HG02973 (cell line): ENCODE data around the gene AIG1.

Source experiments
- ATAC-seq: cut with Tn5 transposase; IDR thresholded peaks from one replicate; pipeline ENCODE4 v1.9.1; 2021; ENCODE audit warnings: moderate library complexity; ENCODE audit not compliant: unreplicated experiment

AIG1 gene

DNA sequence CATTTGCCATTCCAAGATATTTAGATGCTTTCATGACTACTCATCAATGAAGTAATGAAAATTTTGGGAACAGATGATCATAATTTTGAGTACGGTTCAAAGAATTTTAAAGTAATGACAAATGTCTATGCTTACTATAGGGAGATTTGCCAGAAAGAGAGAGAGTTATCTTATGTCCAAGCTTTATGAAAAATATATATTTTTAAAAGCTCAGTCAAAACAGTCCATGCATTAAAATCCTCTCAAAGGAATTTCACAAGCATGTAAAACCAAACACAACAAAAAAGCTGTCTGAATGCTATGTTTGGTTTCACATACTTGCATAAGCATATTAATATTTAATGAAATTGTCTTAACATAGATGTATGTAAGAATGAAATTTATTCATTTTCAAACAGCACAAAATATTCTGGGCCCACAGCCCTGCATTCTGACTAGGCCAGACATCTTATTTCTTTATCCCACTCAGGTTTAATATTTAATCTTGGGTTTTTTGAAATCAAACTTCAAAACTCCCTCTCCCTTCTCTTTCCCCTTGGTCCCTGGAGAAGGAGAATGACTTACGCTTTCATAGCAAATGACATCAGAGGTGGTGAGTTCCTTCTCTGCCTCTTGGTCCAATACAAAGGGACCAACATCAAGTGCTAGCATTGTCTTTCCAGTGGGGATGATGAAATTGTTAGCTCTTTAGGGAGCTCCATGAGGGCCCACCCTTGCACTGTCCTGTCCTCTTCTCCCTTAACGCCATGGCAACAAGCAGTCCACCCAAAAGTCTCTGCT lies 295.6 kb downstream of the AIG1 start:
- no peak for ATAC-seq

DNA sequence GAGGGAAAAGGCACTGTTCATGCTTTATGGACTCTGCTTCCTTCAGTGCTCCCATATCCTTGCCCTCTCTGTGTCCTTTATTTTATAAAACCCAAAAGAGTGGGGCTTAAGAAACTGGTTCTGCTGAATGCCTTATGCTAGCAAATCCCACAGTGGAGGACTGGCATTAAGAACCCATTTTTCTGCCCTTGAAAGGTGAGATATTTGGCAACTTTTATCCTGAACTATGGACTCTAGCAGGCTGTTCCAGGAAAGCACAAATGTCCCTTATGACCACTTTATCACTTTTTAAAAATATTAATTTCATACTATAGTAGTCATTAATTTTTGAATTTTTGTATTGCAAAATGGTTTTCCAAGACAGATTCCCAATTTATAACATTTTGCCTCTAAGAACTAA lies 296.5 kb downstream of the AIG1 start:
- ATAC-seq, result no peak

DNA sequence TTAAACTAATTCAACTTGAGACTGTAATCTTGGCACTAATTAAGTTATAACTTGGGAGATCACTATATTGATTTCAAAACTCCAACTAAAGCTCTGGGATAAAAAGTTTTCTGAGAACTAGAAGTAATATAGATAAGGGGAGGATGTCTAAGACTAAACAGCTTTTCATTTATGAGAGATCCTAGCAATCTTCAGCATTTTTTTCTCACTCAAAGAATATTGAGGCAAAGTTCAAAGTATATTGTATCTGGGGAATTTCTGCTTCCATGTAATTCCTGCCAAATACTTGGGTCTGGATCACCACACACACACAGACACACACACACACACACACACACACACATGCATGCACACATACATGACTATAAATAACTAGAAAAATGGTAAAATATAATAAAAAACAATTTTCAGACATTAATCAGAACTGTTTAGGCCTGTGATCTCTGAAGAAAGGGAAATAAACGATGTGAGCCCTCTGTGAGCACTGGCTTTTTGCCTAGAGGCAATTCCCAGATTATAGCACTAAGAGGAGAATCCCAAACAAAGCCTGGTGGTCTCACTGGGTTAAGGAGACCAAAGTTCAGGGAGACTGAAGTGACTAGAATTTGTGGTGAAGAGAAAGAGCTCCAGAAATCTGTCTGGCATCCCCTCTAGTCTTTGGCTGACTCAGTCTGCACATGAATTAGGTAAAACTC lies 297.0 kb downstream of the AIG1 start:
- ATAC-seq, result no peak

DNA sequence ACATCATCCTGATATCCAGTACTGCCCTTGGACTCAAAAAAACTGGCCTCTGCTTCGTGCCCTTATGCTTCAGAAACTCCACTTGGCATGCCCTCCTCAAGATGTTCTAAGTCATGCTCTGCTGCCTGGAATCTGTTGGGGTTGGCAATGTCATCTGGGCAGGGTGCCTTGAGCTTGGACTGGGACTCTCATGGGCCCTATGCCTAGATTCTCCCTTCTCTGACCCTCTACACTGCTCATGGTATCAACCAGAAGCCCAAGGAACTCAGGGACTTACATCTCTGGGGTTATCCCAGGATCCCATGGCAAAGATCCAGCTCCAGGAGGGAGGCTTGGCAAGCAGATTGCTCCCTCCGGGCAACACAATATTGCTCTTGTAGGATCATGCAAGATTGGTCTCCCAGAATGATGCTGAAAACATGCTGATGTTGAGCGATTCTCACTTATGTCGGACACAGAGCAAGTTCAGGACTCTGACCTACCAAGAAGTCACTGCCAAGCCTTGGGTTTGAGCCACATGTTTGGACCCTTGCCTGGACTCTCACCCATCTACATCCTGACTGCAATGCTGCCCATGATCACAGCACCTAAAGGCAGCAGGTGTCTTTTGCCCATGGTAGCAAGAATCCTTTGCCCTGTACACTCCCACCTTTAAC lies 301.0 kb downstream of the AIG1 start:
- no peak for ATAC-seq

DNA sequence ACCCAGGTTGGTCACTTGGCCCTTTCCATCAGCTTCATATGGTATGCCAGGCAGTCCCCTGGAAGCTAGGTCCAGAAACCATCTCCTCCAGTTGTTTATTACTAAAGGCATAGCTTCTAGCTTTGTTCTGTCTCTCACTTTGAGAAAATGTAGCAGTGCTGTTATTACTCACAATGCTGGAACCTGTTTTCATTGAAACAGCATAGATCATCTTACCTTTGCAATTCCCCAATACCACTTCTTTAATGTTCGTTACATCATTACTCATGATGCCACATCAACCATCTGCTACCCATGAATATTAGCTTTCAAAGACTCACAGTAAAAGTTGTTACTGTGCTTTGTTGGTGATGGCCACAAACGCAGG lies 301.5 kb downstream of the AIG1 start:
- ATAC-seq, result no peak

DNA sequence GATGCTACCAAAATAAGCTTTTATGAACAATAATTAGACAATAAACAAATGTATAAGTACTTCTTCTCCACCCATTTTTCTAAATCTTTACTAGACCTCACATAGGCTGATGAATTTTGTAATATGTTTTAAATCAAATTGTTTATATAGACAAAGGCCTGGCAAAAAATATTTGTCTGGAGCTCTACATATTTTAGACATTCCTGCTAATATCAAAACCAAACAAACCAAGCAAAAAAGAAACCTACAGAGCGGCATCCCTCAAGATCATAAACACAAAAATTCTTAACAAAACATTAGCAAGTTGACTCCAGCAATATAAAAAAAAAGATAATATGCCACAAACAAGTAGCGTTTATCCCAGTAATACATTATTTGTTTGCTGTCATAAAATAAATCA lies 302.6 kb downstream of the AIG1 start:
- ATAC-seq, result no peak

DNA sequence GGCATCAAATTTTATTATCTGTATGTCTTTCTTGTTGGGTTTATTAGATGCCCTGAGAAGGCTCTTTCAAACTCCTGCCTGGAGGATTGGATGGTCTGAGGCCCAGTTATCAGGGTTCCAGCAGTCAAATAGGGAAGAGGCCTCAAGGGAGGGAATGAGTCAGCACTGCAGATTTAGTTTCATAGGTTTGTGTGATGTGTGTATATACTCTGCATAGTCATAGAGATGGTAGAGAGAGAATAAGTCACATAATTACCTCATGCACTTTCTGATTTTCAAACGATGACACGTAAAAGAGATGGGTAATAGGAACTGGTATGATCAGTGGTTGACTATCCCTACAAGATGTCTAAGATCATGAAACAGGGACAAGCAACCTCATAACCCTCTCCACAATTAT lies 307.7 kb downstream of the AIG1 start:
- peak; percentile 100 for ATAC-seq

DNA sequence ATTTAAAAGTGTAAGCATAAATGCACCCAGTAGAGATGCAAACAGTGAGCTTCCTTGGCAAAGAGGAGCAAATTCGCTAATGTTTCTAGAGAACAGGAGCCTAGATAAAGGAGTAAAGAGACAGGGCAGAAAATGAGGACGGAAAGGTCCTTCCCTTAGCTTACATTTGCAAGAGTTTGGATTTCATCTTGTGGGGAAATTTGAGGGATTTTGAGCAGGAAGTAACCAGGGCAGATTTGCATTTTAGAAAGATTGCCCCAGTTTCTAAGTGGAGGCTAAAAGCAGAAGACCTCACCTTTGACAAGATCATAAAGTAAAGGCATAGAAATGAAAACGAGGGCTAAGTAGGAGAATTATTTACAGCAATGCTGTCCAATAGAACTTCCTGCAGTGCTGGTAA lies 309.3 kb downstream of the AIG1 start:
- no peak for ATAC-seq

DNA sequence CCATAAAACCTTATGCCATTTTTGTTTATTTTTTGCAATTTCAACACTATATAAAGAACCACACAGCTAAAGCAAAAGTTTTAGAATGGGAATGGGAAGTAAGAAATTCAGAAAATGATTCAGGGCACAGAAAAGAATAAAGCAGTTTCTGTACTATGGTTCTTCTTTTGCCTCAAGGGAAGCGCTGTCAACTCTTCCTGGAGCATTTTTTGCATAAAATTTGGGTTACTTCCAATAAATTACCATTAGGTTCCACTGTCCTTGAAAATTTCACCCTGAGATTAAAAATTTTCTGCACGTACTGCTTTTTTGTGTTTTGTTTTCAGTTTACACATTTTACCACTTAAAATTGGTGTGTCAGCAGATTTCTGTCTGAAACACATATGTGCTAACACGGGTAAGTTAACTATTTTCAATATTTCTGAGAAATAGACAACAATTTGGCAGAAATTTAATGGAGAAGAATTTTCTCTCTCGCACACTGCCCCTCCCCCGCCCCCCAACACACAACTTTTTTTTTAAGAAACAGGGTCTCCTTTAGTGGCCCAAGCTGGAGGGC lies 310.2 kb downstream of the AIG1 start:
- no peak for ATAC-seq

DNA sequence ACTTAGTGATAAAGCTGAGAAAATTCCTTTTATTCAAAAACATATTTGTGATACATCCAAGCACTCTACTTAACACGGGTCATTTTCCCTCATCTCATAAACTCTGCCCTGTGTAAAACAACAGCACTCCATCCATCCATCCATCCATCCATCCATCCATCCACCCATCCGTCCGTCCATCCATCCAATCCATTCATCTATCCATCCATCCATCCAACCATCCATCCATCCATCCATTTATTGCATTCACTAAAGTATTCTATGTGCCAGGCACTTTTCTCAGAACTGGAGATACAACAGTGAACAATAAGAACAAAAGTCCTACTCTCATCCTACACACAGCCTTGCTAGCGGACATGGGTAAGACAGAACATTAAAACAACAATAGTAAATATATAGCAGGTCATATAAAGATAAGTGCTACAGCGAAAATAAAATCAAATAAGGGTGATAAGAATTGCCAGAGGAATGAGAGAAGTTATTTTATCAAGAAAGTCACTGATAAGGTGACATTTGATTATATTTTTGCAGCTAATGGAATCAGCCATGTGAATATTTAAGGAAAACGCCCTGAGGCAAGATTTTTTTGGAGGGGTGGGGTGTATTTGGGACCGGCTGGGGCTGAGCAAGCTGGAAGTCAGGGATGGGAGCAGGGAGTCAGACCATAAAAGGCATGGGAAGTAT lies 311.7 kb downstream of the AIG1 start:
- no peak for ATAC-seq

DNA sequence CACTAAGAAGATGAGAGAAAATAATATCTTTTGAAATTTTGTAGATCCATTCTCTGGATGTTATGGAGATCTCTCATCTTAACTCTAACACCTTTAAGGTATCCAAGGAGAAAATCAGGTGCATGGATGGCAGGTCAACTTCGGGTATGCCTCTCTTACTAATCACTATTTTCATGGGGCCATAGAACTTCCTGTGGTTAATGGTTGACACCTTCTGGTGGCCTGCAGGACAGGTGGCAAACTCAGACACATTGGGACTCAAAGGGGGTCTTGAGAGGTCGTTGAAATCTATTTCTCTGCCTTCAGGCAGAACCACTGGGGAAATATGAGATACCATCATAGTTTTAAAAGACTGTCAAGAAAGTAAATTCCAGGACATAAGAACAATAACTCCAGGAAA lies 313.3 kb downstream of the AIG1 start:
- ATAC-seq, result no peak

DNA sequence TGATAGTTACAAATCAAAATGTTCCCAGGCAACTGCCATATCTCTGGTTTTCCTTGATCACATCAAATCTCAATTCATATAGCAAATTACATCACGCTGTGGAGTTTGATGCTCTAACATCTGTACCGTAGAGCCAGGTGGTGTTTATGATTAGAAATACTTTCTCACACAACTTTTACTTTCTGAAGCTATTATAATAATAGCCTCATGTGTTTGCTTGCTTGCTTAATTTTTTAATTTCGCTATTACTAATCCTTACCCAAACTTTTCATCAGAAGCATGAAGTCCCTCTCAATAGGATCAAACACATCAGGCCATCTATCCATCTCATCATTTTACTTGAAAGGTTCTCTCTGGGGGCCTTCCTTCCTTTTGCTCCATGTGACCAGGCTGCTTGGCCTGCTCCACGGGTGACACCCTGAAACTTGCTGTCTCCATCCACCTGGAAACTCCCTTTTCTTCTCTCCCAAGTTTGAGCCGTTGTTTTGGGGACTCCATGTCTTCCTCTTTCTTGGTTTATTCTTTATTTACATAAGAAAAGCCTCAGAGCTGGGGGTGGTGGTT lies 314.4 kb downstream of the AIG1 start:
- no peak for ATAC-seq

DNA sequence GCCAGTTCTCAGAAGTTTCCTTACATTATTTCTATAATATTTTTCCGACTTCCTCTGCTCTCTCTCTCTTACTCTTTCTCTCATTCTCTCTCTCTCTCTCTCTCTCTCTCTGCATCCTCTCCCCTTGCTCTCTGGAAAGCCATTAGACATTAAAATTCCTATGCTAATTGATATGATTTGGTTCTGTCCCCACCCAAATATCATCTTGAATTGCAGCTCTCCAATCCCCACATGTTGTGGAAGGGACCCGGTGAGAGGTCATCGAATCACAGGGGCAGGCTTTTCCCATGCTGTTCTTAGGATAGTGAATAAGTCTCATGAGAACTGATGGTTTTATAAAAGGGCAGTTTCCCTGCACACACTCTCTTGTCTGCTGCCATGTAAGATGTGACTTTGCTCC lies 315.7 kb downstream of the AIG1 start:
- ATAC-seq, result no peak

DNA sequence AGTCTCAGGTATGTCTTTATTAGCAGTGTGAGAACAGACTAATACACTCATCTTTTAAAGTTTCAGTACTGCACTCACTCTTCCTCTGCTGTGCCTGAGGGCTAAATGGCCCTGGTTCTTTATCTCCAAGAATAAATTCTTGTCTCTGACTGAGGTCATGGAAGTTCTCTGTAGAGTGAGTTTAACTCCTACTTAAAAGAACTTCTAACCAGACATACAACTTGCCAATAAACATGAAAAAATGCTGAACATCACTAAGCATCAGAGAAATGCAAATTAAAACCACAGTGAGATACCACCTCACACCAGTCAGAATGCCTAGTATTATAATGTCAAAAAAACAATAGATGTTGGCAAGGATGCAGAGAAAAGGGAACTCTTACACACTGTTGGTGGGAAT lies 316.2 kb downstream of the AIG1 start:
- no peak for ATAC-seq

DNA sequence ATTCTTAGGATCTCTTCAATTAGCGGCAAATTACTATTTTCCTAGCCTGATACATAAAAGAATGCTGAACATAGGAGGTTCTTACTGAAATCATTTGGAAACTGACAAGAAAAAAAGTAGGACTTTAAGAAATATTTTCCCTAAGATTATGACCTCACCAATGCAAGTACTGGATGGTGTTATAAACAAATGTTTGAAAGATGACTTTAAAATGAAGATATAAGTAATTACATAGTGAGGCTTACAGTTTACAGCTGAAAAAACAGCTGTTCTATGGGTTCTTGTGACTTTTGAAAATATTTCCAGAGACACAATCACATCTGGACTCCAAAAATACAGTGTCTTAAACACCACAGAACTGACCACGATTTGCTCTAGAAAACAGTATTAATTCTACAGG lies 324.9 kb downstream of the AIG1 start:
- no peak for ATAC-seq

DNA sequence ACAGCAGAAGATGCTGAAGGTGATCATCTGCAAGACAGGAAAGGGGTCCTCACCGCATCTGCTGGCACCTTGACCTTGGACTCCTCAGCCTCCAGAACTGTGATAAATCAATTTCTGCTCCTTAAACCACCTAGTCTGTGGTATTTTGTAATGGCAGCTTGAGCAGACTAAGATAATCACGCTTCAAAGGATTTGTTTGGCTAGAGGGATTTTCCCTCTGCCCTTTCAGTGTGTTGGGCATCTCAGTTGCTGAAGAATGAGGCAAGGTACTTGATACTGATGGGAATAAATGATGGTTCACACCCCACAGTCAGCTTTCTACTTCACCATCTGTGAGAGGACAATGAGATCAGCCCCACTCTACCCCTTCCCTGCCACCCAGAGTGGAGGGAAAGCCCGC lies 329.6 kb downstream of the AIG1 start:
- no peak for ATAC-seq
